MM.1S (cell line): ENCODE data around the gene TSHB.

Source experiments
- DNase-seq: peaks from one replicate; pipeline ENCODE4 v3.0.0-alpha.2; 2015
- H2AFZ ChIP-seq: fragments of 300-600 bp; sonication (generic); 2 replicates; pipeline ENCODE4 v1.6.0; 2016; ENCODE audit warnings: antibody characterized with exemption, low read length
- H3F3A ChIP-seq: fragments of 300-600 bp; sonication (generic); 2 replicates; pipeline ENCODE4 v1.6.1; 2016; ENCODE audit warnings: mild to moderate bottlenecking, antibody characterized with exemption, low read length, moderate library complexity, mixed read lengths; ENCODE audit not compliant: insufficient read depth
- H3K27ac ChIP-seq: fragments of 300-600 bp; sonication (generic); 2 replicates; pipeline ENCODE4 v1.5.1; 2016; ENCODE audit warnings: mild to moderate bottlenecking, low read length
- H3K27me3 ChIP-seq: fragments of 300-600 bp; sonication (generic); replicated peaks from 2 replicates; pipeline ENCODE4 v1.6.0; 2016; ENCODE audit warnings: low read length; ENCODE audit not compliant: insufficient read depth
- H3K36me3 ChIP-seq: fragments of 300-600 bp; sonication (generic); replicated peaks from 2 replicates; pipeline ENCODE4 v1.6.1; 2016; ENCODE audit warnings: mild to moderate bottlenecking, low read length, mixed read lengths; ENCODE audit not compliant: insufficient read depth
- H3K4me1 ChIP-seq: fragments of 300-600 bp; sonication (generic); 2 replicates; pipeline ENCODE4 v1.6.1; 2016; ENCODE audit warnings: low read length, mixed read lengths
- H3K4me2 ChIP-seq: fragments of 300-600 bp; sonication (generic); 2 replicates; pipeline ENCODE4 v1.6.0; 2016; ENCODE audit warnings: low read depth, low read length
- H3K4me3 ChIP-seq: fragments of 300-600 bp; sonication (generic); 2 replicates; pipeline ENCODE4 v1.5.1; 2016; ENCODE audit warnings: low read length, mixed read lengths
- H3K79me2 ChIP-seq: fragments of 300-600 bp; sonication (generic); 2 replicates; pipeline ENCODE4 v1.6.1; 2016; ENCODE audit warnings: mixed run types, low read length, mixed read lengths
- H3K9ac ChIP-seq: fragments of 300-600 bp; sonication (generic); 2 replicates; pipeline ENCODE4 v1.6.1; 2016; ENCODE audit warnings: low read length, mixed read lengths
- H3K9me2 ChIP-seq: fragments of 300-600 bp; sonication (generic); replicated peaks from 2 replicates; pipeline ENCODE4 v1.6.1; 2016; ENCODE audit warnings: mild to moderate bottlenecking, low read length, mixed read lengths; ENCODE audit not compliant: insufficient read depth
- H3K9me3 ChIP-seq: fragments of 300-600 bp; sonication (generic); replicated peaks from 2 replicates; pipeline ENCODE4 v1.6.1; 2016; ENCODE audit warnings: mild to moderate bottlenecking, low read length, mixed read lengths; ENCODE audit not compliant: insufficient read depth
- H4K20me1 ChIP-seq: fragments of 300-600 bp; sonication (generic); 2 replicates; pipeline ENCODE4 v1.6.1; 2016; ENCODE audit warnings: mild to moderate bottlenecking, low read length, moderate library complexity, mixed read lengths; ENCODE audit not compliant: insufficient read depth
- EZH2 ChIP-seq: fragments of 300-600 bp; sonication (generic); optimal IDR thresholded peaks from 2 replicates; pipeline ENCODE3; 2017; ENCODE audit warnings: low read depth, mild to moderate bottlenecking, antibody characterized with exemption, low read length, mixed read lengths
- EZH2phosphoT487 ChIP-seq: fragments of 300-600 bp; sonication (generic); IDR thresholded peaks from 2 replicates; pipeline ENCODE4 v1.6.1; 2018; ENCODE audit warnings: antibody characterized with exemption, low read length
- TF ChIP-seq, protein P1 (sequence below): fragments of 300-600 bp; sonication (generic); IDR thresholded peaks from 2 replicates; pipeline ENCODE4 v1.5.1; 2016; ENCODE audit warnings: antibody characterized with exemption, low read length, mixed read lengths

TSHB gene

DNA sequence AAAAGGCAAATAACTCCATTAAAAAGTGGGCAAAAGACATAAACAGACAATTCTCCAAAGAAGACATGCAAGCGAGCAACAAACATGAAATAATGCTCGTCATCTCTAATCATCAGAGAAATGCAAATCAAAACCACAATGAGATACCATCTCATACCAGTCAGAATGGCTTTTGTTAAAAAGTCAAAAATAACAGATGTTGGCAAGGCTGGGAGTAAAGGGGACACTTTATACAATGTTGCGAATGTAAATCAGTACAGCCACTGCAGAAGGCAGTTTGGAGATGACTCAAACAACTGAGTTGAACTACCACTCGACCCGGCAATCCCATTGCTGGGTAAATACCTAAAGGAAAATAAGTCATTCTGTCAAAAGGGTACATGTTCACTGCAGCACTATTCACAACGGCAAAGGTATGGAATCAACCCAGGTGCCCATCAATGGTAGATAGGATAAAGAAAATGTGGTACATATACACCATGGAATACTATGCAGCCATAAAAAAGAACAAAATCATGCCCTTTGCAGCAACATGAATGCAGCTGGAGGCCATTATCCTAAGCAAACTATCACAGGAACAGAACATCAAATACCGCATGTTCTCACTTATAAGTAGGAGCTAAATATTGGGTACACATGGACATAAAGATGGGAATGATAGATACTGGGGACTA lies 33.7 kb downstream of the TSHB start:
- H3K9ac ChIP-seq = peak overlapping the region; percentile 33; the same call in 1 of the 2 replicates
- H3K4me1 ChIP-seq = 0 out of 2 replicates have a peak, but pooled peaks cover 4% of the 10 kb centered on the region
- no peak overlapping the region for H2AFZ ChIP-seq
- H3K4me3 ChIP-seq = no peak overlapping the region
- H3K36me3 ChIP-seq = no peaks in the 10 kb centered on the region
- peak; percentile 25 for DNase-seq
- H3K27me3 ChIP-seq = no peaks in the 10 kb centered on the region
- no peaks in the 10 kb centered on the region for H3K9me2 ChIP-seq
- peak overlapping the region; percentile 56; the same call in 1 of the 2 replicates for H3K27ac ChIP-seq
- H3F3A ChIP-seq = 0 out of 2 replicates have a peak, but pooled peaks cover 3% of the 10 kb centered on the region
- TF ChIP-seq EZH2phosphoT487 = no peak
- no peak for TF ChIP-seq EZH2
- TF ChIP-seq, protein P1, sequence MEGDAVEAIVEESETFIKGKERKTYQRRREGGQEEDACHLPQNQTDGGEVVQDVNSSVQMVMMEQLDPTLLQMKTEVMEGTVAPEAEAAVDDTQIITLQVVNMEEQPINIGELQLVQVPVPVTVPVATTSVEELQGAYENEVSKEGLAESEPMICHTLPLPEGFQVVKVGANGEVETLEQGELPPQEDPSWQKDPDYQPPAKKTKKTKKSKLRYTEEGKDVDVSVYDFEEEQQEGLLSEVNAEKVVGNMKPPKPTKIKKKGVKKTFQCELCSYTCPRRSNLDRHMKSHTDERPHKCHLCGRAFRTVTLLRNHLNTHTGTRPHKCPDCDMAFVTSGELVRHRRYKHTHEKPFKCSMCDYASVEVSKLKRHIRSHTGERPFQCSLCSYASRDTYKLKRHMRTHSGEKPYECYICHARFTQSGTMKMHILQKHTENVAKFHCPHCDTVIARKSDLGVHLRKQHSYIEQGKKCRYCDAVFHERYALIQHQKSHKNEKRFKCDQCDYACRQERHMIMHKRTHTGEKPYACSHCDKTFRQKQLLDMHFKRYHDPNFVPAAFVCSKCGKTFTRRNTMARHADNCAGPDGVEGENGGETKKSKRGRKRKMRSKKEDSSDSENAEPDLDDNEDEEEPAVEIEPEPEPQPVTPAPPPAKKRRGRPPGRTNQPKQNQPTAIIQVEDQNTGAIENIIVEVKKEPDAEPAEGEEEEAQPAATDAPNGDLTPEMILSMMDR = no peak
- H3K79me2 ChIP-seq = no peaks in the 10 kb centered on the region
- H3K9me3 ChIP-seq = no peaks in the 10 kb centered on the region
- no peaks in the 10 kb centered on the region for H4K20me1 ChIP-seq
- H3K4me2 ChIP-seq = peak overlapping the region; percentile 16; the same call in 1 of the 2 replicates

DNA sequence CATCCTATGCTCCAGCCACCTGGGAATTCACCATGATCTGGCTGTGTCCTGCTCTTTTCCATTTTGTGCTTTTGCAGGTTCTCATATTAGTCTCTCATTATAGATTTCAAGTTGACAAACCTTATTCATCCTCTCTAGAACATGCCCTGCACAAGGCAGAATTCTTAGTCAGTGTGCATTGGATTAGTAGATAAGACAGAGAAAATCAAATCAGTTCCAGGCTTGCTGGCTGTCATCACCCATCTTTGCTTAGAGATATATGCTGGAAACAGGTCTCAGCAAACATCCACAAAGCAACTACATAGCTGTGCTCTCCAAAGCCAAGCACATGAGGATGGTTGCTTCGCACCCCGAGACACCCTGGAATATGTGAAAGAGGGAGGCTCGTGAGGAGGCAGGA lies 34.8 kb downstream of the TSHB start:
- Histone ChIP-seq H3K9me3 (no peaks in the 10 kb centered on the region), H3K27ac (no peak overlapping the region), H2AFZ (no peak overlapping the region), H3K4me3 (no peak overlapping the region), H3K79me2 (no peaks in the 10 kb centered on the region), H3K27me3 (no peaks in the 10 kb centered on the region), H3K36me3 (no peaks in the 10 kb centered on the region), H4K20me1 (no peaks in the 10 kb centered on the region), H3K9me2 (no peaks in the 10 kb centered on the region), H3K4me1 (0 out of 2 replicates have a peak, but pooled peaks cover 4% of the 10 kb centered on the region), H3K9ac (no peak overlapping the region), H3F3A (0 out of 2 replicates have a peak, but pooled peaks cover 3% of the 10 kb centered on the region), H3K4me2 (no peak overlapping the region)
- TF ChIP-seq EZH2 (no peak), EZH2phosphoT487 (no peak)
- TF ChIP-seq, protein P1 = no peak
- no peak for DNase-seq

DNA sequence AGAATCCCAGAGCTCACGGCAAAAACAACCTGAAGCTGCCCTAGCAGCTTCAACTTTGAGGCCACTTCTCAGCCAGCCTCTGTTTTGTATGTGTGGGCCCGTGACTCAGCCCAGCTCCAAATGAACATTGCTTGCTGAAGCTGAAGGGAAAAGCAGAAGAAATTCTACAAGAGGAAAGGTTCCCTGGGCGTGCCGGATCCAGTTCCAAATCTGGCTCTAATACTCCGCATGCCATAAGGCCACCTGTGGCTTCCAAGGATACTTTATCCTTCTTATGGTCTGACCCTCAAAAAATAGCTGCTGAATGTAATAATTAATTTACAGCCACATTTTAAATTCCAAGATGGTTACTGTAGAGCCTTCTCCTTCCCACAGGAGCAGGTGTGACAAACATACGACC lies 35.4 kb downstream of the TSHB start:
- Histone ChIP-seq H3F3A (0 out of 2 replicates have a peak, but pooled peaks cover 3% of the 10 kb centered on the region), H3K79me2 (no peaks in the 10 kb centered on the region), H4K20me1 (no peaks in the 10 kb centered on the region), H3K4me2 (no peak overlapping the region), H3K36me3 (no peaks in the 10 kb centered on the region), H3K27me3 (no peaks in the 10 kb centered on the region), H3K9me2 (no peaks in the 10 kb centered on the region), H3K4me3 (no peak overlapping the region), H2AFZ (no peak overlapping the region), H3K27ac (no peak overlapping the region), H3K4me1 (0 out of 2 replicates have a peak, but pooled peaks cover 4% of the 10 kb centered on the region), H3K9me3 (no peaks in the 10 kb centered on the region), H3K9ac (no peak overlapping the region)
- DNase-seq = no peak
- TF ChIP-seq EZH2phosphoT487 = no peak
- TF ChIP-seq EZH2 = no peak
- TF ChIP-seq, protein P1 = no peak
